Heart left ventricle (tissue), 13 donors: ENCODE data around the gene PTPRN2.

Source experiments
- CTCF ChIP-seq, 12 donors: fragments of 200-600 bp; sonication (generic) in 4 of 12; IDR thresholded peaks; one replicate each; pipeline versions ENCODE4 v1.5.0 to v1.8.0; 2018 to 2022; ENCODE audit warnings: antibody characterized with exemption in 12 of 12, mild to moderate bottlenecking in 5 of 12
- POLR2A ChIP-seq, 2 donors: fragments of 450-650 bp; IDR thresholded peaks; one replicate each; pipeline ENCODE4 v1.6.1; 2017; ENCODE audit warnings: antibody characterized with exemption in 2 of 2, mild to moderate bottlenecking in 2 of 2, moderate library complexity in 2 of 2
- donor health status: ischemic (EF 13 %, LVEDD 7.1; RV severe dilation, severe dysfunction).
- donor health status: DM: no; HTN: yes; CAD: no.
- donor health status: DM: no; HTN: no; CAD: no.
- donor health status: ischemic (EF 25% LVEDD 6.9; RV normal size, moderate dysfunction).
- donor health status: ischemic (EF 25% LVEDD 5.7; RV mildly dilated, moderate dysfunction).
- donor health status: ischemic (EF 35%, LVEDD 5.7; RV mildly dilated, moderate dysfunction).
- donor health status: nonischemic (EF 11% LVEDD 7.7; RV severe dilation, severe dysfunction).
- donor health status: DM: yes; HTN: yes; CAD: no.
- donor health status: PGD.
- donor health status: ischemic (EF 29% LVEDD 5.4; RV normal size, mild dysfunction).
- donor health status: nonischemic (EF 23%, LVEDD 6.1; RV moderate dilation, normal function).

- TF ChIP-seq CTCF (IDR thresholded peaks at IDR 0.05) (no peak), POLR2A (IDR thresholded peaks at IDR 0.05) (no peak)
These were observed 566.9 kb downstream of the PTPRN2 start for GRCh38 chr7:158020706-158021095.
